Measurements from ENCODE around the gene KITLG.

DNA sequence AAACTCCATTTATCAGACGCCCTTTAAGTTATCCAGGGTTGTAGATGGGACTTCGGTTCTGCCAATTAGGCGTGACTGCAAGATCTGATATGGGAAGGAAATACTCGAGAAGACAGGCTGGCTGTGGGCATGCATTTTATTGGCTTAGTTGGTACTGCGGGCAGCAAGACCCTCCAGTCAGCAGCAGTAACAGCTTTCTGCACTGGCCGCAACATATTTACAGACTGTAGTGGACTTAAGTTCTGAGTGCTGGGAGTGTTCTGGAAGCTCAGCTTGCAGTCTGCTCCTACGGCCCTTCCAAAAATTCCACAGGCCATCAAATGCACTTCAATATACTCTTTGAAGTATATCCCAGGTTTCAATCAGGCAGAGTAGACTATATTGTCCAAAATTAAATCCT is 21.1 kb downstream of the KITLG start:
- no peak for TF ChIP-seq GLIS3 (CRISPR knock-in tag; IDR thresholded peaks at IDR 0.05)
- TF ChIP-seq, protein P1, sequence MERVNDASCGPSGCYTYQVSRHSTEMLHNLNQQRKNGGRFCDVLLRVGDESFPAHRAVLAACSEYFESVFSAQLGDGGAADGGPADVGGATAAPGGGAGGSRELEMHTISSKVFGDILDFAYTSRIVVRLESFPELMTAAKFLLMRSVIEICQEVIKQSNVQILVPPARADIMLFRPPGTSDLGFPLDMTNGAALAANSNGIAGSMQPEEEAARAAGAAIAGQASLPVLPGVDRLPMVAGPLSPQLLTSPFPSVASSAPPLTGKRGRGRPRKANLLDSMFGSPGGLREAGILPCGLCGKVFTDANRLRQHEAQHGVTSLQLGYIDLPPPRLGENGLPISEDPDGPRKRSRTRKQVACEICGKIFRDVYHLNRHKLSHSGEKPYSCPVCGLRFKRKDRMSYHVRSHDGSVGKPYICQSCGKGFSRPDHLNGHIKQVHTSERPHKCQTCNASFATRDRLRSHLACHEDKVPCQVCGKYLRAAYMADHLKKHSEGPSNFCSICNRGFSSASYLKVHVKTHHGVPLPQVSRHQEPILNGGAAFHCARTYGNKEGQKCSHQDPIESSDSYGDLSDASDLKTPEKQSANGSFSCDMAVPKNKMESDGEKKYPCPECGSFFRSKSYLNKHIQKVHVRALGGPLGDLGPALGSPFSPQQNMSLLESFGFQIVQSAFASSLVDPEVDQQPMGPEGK (CRISPR knock-in tag; IDR thresholded peaks at IDR 0.05; ENCODE audit: borderline replicate concordance): no peak
